Measurements from ENCODE around the gene KLHL10.

Gene KLHL10

GRCh38 chr17:41860254-41860931 lies 22.8 kb downstream of the KLHL10 start:
- Histone ChIP-seq H3K79me2 (ENCODE audit: insufficient read depth, low read length) (peaks cover 68% of the 10 kb centered on the region), H3K4me3 (ENCODE audit: low read depth, low read length, poor library complexity, severe bottlenecking) (no peak overlapping the region), H3K4me1 (ENCODE audit: insufficient read depth, low read length, severe bottlenecking) (peaks cover 25% of the 10 kb centered on the region), H2AFZ (ENCODE audit: low read length) (no peak overlapping the region), H3K4me2 (ENCODE audit: low read length) (no peak overlapping the region), H3F3A (ENCODE audit: insufficient read depth, low read length) (no peaks in the 10 kb centered on the region), H3K27ac (ENCODE audit: low read depth, low read length, poor library complexity, severe bottlenecking) (no peak overlapping the region), H3K27me3 (ENCODE audit: insufficient read depth, low read length) (no peaks in the 10 kb centered on the region), H3K9me2 (ENCODE audit: low read depth, low read length) (no peaks in the 10 kb centered on the region), H3K9ac (ENCODE audit: low read length) (no peak overlapping the region), H3K9me3 (ENCODE audit: low read length) (no peaks in the 10 kb centered on the region), H4K20me1 (ENCODE audit: insufficient read depth, low read length) (peaks cover 4% of the 10 kb centered on the region; the same call in 1 of the 2 replicates), H3K36me3 (ENCODE audit: insufficient read depth, low read length) (no peaks in the 10 kb centered on the region)
- TF ChIP-seq CTCF (IDR thresholded peaks at IDR 0.05; ENCODE audit: low read length) (no peak), EZH2 (IDR thresholded peaks at IDR 0.05; ENCODE audit: borderline replicate concordance, low read length) (no peak)

GRCh38 chr17:41863074-41863848 lies 25.6 kb downstream of the KLHL10 start:
- Histone ChIP-seq H3F3A (ENCODE audit: insufficient read depth, low read length) (no peaks in the 10 kb centered on the region; the same call in 1 of the 2 replicates), H3K4me2 (ENCODE audit: low read length) (peak overlapping the region; percentile 99), H2AFZ (ENCODE audit: low read length) (no peak overlapping the region), H3K4me3 (ENCODE audit: low read depth, low read length, poor library complexity, severe bottlenecking) (peak overlapping the region; percentile 93), H3K9me3 (ENCODE audit: low read length) (no peaks in the 10 kb centered on the region), H3K79me2 (ENCODE audit: insufficient read depth, low read length) (peaks cover 57% of the 10 kb centered on the region), H3K4me1 (ENCODE audit: insufficient read depth, low read length, severe bottlenecking) (peaks cover 27% of the 10 kb centered on the region), H3K36me3 (ENCODE audit: insufficient read depth, low read length) (peaks cover 15% of the 10 kb centered on the region), H4K20me1 (ENCODE audit: insufficient read depth, low read length) (peaks cover 4% of the 10 kb centered on the region; the same call in 1 of the 2 replicates), H3K9ac (ENCODE audit: low read length) (peak overlapping the region; percentile 94), H3K27me3 (ENCODE audit: insufficient read depth, low read length) (no peaks in the 10 kb centered on the region), H3K9me2 (ENCODE audit: low read depth, low read length) (no peaks in the 10 kb centered on the region), H3K27ac (ENCODE audit: low read depth, low read length, poor library complexity, severe bottlenecking) (no peak overlapping the region)
- TF ChIP-seq CTCF (IDR thresholded peaks at IDR 0.05; ENCODE audit: low read length) (no peak), EZH2 (IDR thresholded peaks at IDR 0.05; ENCODE audit: borderline replicate concordance, low read length) (no peak)

- no peaks in the 10 kb centered on the region for H3K9me3 ChIP-seq (ENCODE audit: low read length)
- H3K27ac ChIP-seq (ENCODE audit: low read depth, low read length, poor library complexity, severe bottlenecking): peak overlapping the region; percentile 69
- peak overlapping the region; percentile 99 for H3K4me2 ChIP-seq (ENCODE audit: low read length)
- peaks cover 50% of the 10 kb centered on the region for H3K79me2 ChIP-seq (ENCODE audit: insufficient read depth, low read length)
- no peaks in the 10 kb centered on the region; the same call in 1 of the 2 replicates for H3F3A ChIP-seq (ENCODE audit: insufficient read depth, low read length)
- peaks cover 27% of the 10 kb centered on the region for H3K4me1 ChIP-seq (ENCODE audit: insufficient read depth, low read length, severe bottlenecking)
- H3K4me3 ChIP-seq (ENCODE audit: low read depth, low read length, poor library complexity, severe bottlenecking): peak overlapping the region; percentile 93
- H3K9me2 ChIP-seq (ENCODE audit: low read depth, low read length): no peaks in the 10 kb centered on the region
- TF ChIP-seq EZH2 (IDR thresholded peaks at IDR 0.05; ENCODE audit: borderline replicate concordance, low read length): no peak
- peak; percentile 6; the same call in 1 of the 2 replicates for TF ChIP-seq CTCF (IDR thresholded peaks at IDR 0.05; ENCODE audit: low read length)
- H3K9ac ChIP-seq (ENCODE audit: low read length): peak overlapping the region; percentile 94
- no peak overlapping the region for H2AFZ ChIP-seq (ENCODE audit: low read length)
- H3K27me3 ChIP-seq (ENCODE audit: insufficient read depth, low read length): no peaks in the 10 kb centered on the region
- H3K36me3 ChIP-seq (ENCODE audit: insufficient read depth, low read length): peaks cover 25% of the 10 kb centered on the region
- peaks cover 4% of the 10 kb centered on the region; the same call in 1 of the 2 replicates for H4K20me1 ChIP-seq (ENCODE audit: insufficient read depth, low read length)
These were observed 26.8 kb downstream of the KLHL10 start for GRCh38 chr17:41864498-41864835.
